ENCODE results near the gene MUL1. TPM values are rescaled to one million over a fixed set of nuclear protein-coding genes. Genes with fewer than 3 reads are reported as not detected.

The MUL1 gene
- total and polyA plus RNA-seq, 5 donors, result 22.1 to 42.1 (median 36.8) TPM

DNA sequence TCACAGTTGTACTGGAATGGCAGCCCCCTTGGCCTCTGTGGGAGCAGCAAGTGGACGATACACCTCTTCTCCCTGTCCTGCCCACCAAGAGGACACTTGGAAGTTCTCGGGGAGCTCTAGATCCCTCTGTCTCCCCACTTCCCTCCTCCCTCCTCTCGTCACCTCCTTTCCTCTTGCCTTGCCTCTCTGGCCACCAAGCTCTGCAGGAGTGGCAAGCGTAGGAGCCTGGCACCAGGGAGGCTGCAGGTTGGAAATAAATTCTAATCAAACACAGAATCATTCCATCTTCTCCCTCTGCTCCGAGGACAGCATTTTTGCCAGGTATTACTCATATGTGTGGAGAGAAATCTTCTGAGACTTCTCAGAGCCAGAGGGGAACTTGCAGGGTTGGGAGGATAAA is 42.8 kb downstream of the MUL1 start:
- ATAC-seq, result no peak
- 66% methylated on average over 5 of the region's 5 CpGs for WGBS
- intact Hi-C loops (cut with DNase I), result no loop called here

DNA sequence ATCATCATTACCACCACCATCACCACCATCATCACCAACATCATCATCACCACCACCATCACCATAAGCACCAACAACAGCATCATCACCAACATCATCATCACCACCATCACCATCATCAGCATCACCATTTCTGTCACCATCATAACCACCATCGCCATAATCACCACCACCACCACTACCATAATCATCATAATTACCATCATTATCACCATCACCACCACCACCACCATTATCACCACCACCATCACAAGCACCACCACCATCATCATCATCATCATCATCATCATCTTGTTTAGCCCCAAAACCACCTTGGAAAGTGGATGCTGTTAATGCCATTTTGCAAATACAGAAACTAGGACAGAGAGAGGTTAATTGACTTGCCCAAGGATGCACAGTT is 44.4 kb downstream of the MUL1 start:
- no peak for ATAC-seq

More for the DNA sequence above, 42.8 kb downstream of the MUL1 start:
- no peaks in the 10 kb centered on the region for H3K27me3 ChIP-seq (ENCODE audit: control insufficient read depth, insufficient read depth)
- DNase-seq, result no peak
- H3K9me3 ChIP-seq (ENCODE audit: control insufficient read depth, low read length), result no peaks in the 10 kb centered on the region
- no peak overlapping the region for H3K27ac ChIP-seq (ENCODE audit: low read length)
- no peak overlapping the region for H3K4me3 ChIP-seq (ENCODE audit: low read length)
- H3K4me1 ChIP-seq (ENCODE audit: control insufficient read depth, insufficient read depth, low read length), result no peaks in the 10 kb centered on the region

DNA sequence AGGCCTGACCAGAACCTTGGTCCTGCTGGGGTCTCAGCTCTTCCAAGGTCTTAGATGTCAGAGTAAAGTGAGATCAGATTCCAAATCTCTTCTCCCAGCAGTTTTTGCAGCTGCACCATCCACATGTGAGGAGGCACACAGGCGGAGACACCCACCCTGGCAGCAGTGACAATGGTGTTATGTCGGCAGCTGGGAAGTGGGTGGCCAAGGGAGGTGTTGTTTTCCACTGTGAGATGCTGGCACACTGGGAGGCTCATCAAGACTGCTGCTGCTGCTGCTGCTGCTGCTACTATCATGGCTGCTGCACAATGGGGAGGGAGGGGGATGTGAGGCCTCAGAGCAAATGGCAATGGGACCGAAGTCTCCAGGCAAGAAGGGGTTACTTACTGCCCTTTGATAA is 45.6 kb downstream of the MUL1 start:
- intact Hi-C loops (cut with DNase I), result no loop called here
- no peaks in the 10 kb centered on the region for H3K27me3 ChIP-seq (ENCODE audit: control insufficient read depth, insufficient read depth)
- H3K9me3 ChIP-seq (ENCODE audit: control insufficient read depth, low read length), result no peaks in the 10 kb centered on the region
- H3K27ac ChIP-seq (ENCODE audit: low read length), result no peak overlapping the region
- ATAC-seq (no peak), DNase-seq (no peak)
- no peak overlapping the region for H3K4me3 ChIP-seq (ENCODE audit: low read length)
- no peaks in the 10 kb centered on the region for H3K4me1 ChIP-seq (ENCODE audit: control insufficient read depth, insufficient read depth, low read length)
- 86% methylated on average over 3 of the region's 3 CpGs for WGBS

More for the DNA sequence above, 44.4 kb downstream of the MUL1 start:
- no peaks in the 10 kb centered on the region for H3K4me1 ChIP-seq (ENCODE audit: control insufficient read depth, insufficient read depth, low read length)
- intact Hi-C loops (cut with DNase I), result no loop called here
- no peak overlapping the region for H3K27ac ChIP-seq (ENCODE audit: low read length)
- no peak for DNase-seq
- H3K9me3 ChIP-seq (ENCODE audit: control insufficient read depth, low read length), result no peaks in the 10 kb centered on the region
- no peaks in the 10 kb centered on the region for H3K27me3 ChIP-seq (ENCODE audit: control insufficient read depth, insufficient read depth)
- WGBS, result 82% methylated on average over 1 of the region's 1 CpG
- H3K4me3 ChIP-seq (ENCODE audit: low read length), result no peak overlapping the region

DNA sequence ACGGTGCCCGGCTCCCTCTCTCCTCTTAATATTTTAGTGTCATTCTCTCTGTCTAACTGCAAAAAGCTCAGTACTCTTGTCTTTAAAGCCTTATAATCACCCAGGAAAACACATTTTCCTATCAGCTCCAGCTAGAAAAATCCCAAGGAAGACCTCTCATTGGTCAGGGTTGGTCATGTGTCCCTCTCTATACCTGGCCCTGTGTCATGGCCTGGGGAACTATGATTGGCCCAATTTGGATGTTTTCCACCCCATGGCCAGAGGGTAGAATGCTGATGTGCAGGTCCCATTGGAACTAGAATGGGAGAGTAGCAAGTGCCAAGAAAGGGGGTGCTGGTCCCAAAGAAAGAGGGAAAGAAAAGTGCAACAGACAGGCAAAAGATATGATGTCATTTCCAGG is 49.2 kb downstream of the MUL1 start:
- no peak overlapping the region for H3K27ac ChIP-seq (ENCODE audit: low read length)
- no peak for ATAC-seq
- H3K4me3 ChIP-seq (ENCODE audit: low read length), result no peak overlapping the region
- DNase-seq, result no peak
- no peaks in the 10 kb centered on the region for H3K4me1 ChIP-seq (ENCODE audit: control insufficient read depth, insufficient read depth, low read length)
- intact Hi-C loops (cut with DNase I), result no loop called here
- 92% methylated on average over 2 of the region's 2 CpGs for WGBS
- H3K9me3 ChIP-seq (ENCODE audit: control insufficient read depth, low read length), result no peaks in the 10 kb centered on the region
- no peaks in the 10 kb centered on the region for H3K27me3 ChIP-seq (ENCODE audit: control insufficient read depth, insufficient read depth)

DNA sequence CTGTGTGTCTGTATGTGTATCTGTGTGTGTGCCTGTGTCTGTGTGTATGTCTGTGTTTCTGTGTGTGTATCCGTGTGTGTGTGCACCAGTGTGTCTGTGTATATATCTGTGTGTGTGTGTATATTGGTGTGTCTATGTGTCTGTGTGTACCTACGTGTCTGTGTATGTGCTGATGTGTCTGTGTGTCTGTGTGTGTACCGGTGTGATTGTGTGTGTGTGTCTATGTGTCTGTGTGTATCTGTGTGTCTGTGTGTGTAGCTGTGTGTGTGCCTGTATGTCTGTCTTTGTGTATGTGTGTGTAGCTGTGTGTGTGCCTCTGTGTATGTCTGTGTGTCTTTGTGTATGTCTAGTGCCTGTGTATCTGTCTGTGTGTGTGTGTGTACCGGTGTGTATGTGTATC is 53.9 kb downstream of the MUL1 start:
- Histone ChIP-seq H3K4me1 (ENCODE audit: control insufficient read depth, insufficient read depth, low read length) (no peaks in the 10 kb centered on the region), H3K27me3 (ENCODE audit: control insufficient read depth, insufficient read depth) (no peaks in the 10 kb centered on the region), H3K9me3 (ENCODE audit: control insufficient read depth, low read length) (no peaks in the 10 kb centered on the region), H3K27ac (ENCODE audit: low read length) (no peak overlapping the region), H3K4me3 (ENCODE audit: low read length) (no peak overlapping the region)
- intact Hi-C loops (cut with DNase I), result no loop called here
- WGBS, result 93% methylated on average over 4 of the region's 4 CpGs
- DNase-seq (no peak), ATAC-seq (no peak)

DNA sequence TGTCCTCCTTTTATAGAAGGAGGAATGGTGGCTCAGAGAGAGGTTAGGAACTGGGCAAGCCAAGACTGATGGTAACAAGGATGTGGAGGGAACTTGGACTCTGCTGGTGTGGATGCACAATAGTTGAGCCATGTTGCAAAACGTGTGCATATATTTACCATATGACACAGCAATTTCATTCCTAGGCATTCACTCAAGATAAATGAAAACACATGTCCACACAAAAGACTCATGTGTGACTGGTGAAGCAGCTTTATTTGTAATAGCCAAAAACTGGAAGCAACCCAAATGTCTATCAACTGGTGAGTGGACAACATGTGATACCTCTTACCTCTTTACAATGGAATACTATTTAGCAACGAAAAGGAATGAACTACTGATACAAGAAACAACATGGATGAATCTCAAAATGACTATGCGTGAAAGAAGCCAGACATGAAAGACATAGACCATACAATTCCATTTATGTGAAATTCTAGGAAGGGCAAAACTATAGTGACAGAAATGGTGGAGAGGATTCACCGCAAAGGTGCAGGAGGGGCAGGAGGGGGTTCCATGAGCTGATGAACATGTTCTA is 58.1 kb downstream of the MUL1 start:
- ATAC-seq, result no peak
- intact Hi-C loops (cut with DNase I), result no loop called here
- no peak overlapping the region for H3K4me3 ChIP-seq (ENCODE audit: low read length)
- H3K9me3 ChIP-seq (ENCODE audit: control insufficient read depth, low read length), result no peaks in the 10 kb centered on the region
- H3K27me3 ChIP-seq (ENCODE audit: control insufficient read depth, insufficient read depth), result no peaks in the 10 kb centered on the region
- no peak for DNase-seq
- 70% methylated on average over 4 of the region's 4 CpGs for WGBS
- H3K4me1 ChIP-seq (ENCODE audit: control insufficient read depth, insufficient read depth, low read length), result no peaks in the 10 kb centered on the region
- no peak overlapping the region for H3K27ac ChIP-seq (ENCODE audit: low read length)

Other genes starting within 250 kb of the MUL1 start
- under 1 TPM; 0.18 to 0.51 (median 0.25) TPM for gene VWA5B1, start 217.3 kb downstream of the MUL1 start, total RNA-seq
- 0.18 TPM for gene VWA5B1, start 217.3 kb downstream of the MUL1 start, polyA plus RNA-seq
- gene CAMK2N1, start 21.9 kb downstream of the MUL1 start, total RNA-seq, result 10 to 100 TPM; 15.6 to 28.5 (median 15.8) TPM
- gene CAMK2N1, start 21.9 kb downstream of the MUL1 start, polyA plus RNA-seq, result 16.0 TPM
- gene FAM43B, start 44.4 kb upstream of the MUL1 start, total RNA-seq, result 1 to 10 TPM; 1.6 to 3.6 (median 2.7) TPM
- 1.3 TPM for gene FAM43B, start 44.4 kb upstream of the MUL1 start, polyA plus RNA-seq
- gene CDA, start 80.9 kb upstream of the MUL1 start, total RNA-seq, result 1 to 10 TPM; 2.2 to 3.6 (median 2.4) TPM
- 6.7 TPM for gene CDA, start 80.9 kb upstream of the MUL1 start, polyA plus RNA-seq
- 100 to 1,000 TPM; 143 to 161 (median 156) TPM for gene PINK1, start 125.3 kb upstream of the MUL1 start, total RNA-seq
- 215 TPM for gene PINK1, start 125.3 kb upstream of the MUL1 start, polyA plus RNA-seq
- 100 to 1,000 TPM; 107 to 143 (median 124) TPM for gene DDOST, start 153.2 kb upstream of the MUL1 start, total RNA-seq
- 123 TPM for gene DDOST, start 153.2 kb upstream of the MUL1 start, polyA plus RNA-seq
- 1 to 10 TPM; 2.0 to 4.8 (median 3.6) TPM for gene KIF17, start 209.9 kb upstream of the MUL1 start, total RNA-seq
- gene KIF17, start 209.9 kb upstream of the MUL1 start, polyA plus RNA-seq, result 6.4 TPM
- gene SH2D5, start 224.6 kb upstream of the MUL1 start, total RNA-seq, result under 1 TPM in 3 of 4 donors, not detected in 1; 0.11 to 0.45 (median 0.18) TPM
- gene SH2D5, start 224.6 kb upstream of the MUL1 start, polyA plus RNA-seq, result 0.11 TPM

All from right cardiac atrium (tissue), 5 donors.